CD4-positive, alpha-beta memory T cell (primary cell): ENCODE results near the gene FAM9C. TPM values are rescaled to one million over a fixed set of nuclear protein-coding genes. Genes with fewer than 3 reads are reported as not detected.
"Not testable (repeated sequence)": the region's sequence is repeated elsewhere in the genome, so short reads cannot be mapped to it uniquely, and the experiment has no call there.

Experiments
- CTCF ChIA-PET: fragments of 350-600 bp; sonication (Branson Sonifier 250); formaldehyde crosslinking; loops from one replicate; lab custom pipeline; 2021; ENCODE audit warnings: inconsistent platforms; ENCODE audit not compliant: partially characterized antibody; lab: Charles Lee
- POLR2A ChIA-PET: fragments of 350-600 bp; sonication (Branson Sonifier 250); formaldehyde crosslinking; loops from one replicate; lab custom pipeline; 2021; ENCODE audit not compliant: partially characterized antibody; lab: Charles Lee
- DNase-seq, 5 donors: peaks; one replicate each; pipeline versions ENCODE4 v3.0.0 to v3.0.0-alpha.2; 2020 to 2022; ENCODE audit warnings: mixed read lengths in 1 of 5
- H3K27ac ChIP-seq: one replicate; pipeline ENCODE4 v1.7.0; 2013; ENCODE audit warnings: low read depth, low read length
- H3K27me3 ChIP-seq: 2 replicates; pipeline ENCODE4 v1.7.0; 2013; ENCODE audit warnings: mild to moderate bottlenecking, low read length, moderate library complexity; ENCODE audit not compliant: insufficient read depth
- H3K36me3 ChIP-seq: 2 replicates; pipeline ENCODE4 v1.7.0; 2013; ENCODE audit warnings: mild to moderate bottlenecking, low read length, moderate library complexity; ENCODE audit not compliant: insufficient read depth
- H3K4me1 ChIP-seq: 2 replicates; pipeline ENCODE4 v1.7.0; 2013; ENCODE audit warnings: mild to moderate bottlenecking, low read length, moderate library complexity; ENCODE audit not compliant: insufficient read depth
- H3K4me3 ChIP-seq, 2 donors: one replicate each; pipeline ENCODE4 v1.7.0; 2013; ENCODE audit warnings: low read length in 2 of 2, mild to moderate bottlenecking in 1 of 2
- H3K9me3 ChIP-seq, 2 donors: one replicate each; pipeline ENCODE4 v1.7.0; 2013; ENCODE audit warnings: low read length in 2 of 2, control low read depth in 1 of 2; ENCODE audit not compliant: control insufficient read depth in 1 of 2
- H3K27ac Mint-ChIP-seq, 7 donors: one replicate each; pipeline ENCODE4 v1.8.0; 2020 to 2021; ENCODE audit warnings: mixed read lengths in 7 of 7, mild to moderate bottlenecking in 6 of 7, inconsistent platforms in 3 of 7, moderate library complexity in 3 of 7
- H3K27me3 Mint-ChIP-seq, 2 donors: one replicate each; pipeline ENCODE4 v1.8.0; 2020 to 2021; ENCODE audit warnings: mixed read lengths in 2 of 2
- H3K36me3 Mint-ChIP-seq, 2 donors: one replicate each; pipeline ENCODE4 v1.8.0; 2020 to 2021; ENCODE audit warnings: mixed read lengths in 2 of 2, inconsistent platforms in 1 of 2, mild to moderate bottlenecking in 1 of 2
- H3K4me1 Mint-ChIP-seq, 4 donors: one replicate each; pipeline ENCODE4 v1.8.0; 2020 to 2021; ENCODE audit warnings: mixed read lengths in 4 of 4, mild to moderate bottlenecking in 1 of 4
- H3K4me3 Mint-ChIP-seq, 8 donors: one replicate each; pipeline ENCODE4 v1.8.0; 2020 to 2021; ENCODE audit warnings: mixed read lengths in 8 of 8, mild to moderate bottlenecking in 7 of 8, moderate library complexity in 6 of 8, inconsistent platforms in 3 of 8
- H3K9me3 Mint-ChIP-seq, 8 donors: one replicate each; pipeline ENCODE4 v1.8.0; 2020 to 2021; ENCODE audit warnings: mixed read lengths in 8 of 8, mild to moderate bottlenecking in 5 of 8, inconsistent platforms in 3 of 8, moderate library complexity in 1 of 8
- intact Hi-C: fragments of 100-400 bp; cut with micrococcal nuclease; formaldehyde crosslinking; loops from one replicate; pipeline ENCODE4 v1.15.1; 2023
- polyA plus RNA-seq, 2 donors: library from polyadenylated mRNA; unstranded; fragments of 300-500 nt; fragmentation: Illumina TruSeq; gene quantifications; one replicate each; pipeline ENCODE4 v1.2.3, GENCODE V29; 2021
- total RNA-seq, 2 experiments: library from RNA; stranded (reverse); gene quantifications; one replicate each; pipeline ENCODE4 v1.2.3, GENCODE V29; 2021

Gene FAM9C
- total and polyA plus RNA-seq, 4 experiments from 2014 or later: 0.34 TPM; not detected in 3

- no peaks in the 10 kb centered on the region for H3K36me3 ChIP-seq
- H3K9me3 ChIP-seq: no peaks in the 10 kb centered on the region
- Mint-ChIP-seq H3K27ac (peak overlapping the region in 2 of 7 donors; percentile 39 to 44), H3K9me3 (peaks cover 0 to 31% (median 16%) of the 10 kb centered on the region in 8 donors), H3K27me3 (no peaks in the 10 kb centered on the region), H3K36me3 (peaks cover 4 to 10% of the 10 kb centered on the region in 2 donors), H3K4me1 (peaks cover 10 to 21% (median 13%) of the 10 kb centered on the region in 4 donors), H3K4me3 (peak overlapping the region in 1 of 8 donors; percentile 9)
- H3K4me1 ChIP-seq: peaks cover 12% of the 10 kb centered on the region
- H3K27ac ChIP-seq: no peak overlapping the region
- intact Hi-C loops: no loop called here
- no peak overlapping the region for H3K4me3 ChIP-seq
- ChIA-PET CTCF (interaction anchor here (0.7 kb wide), 1 partner anchor 123 kb away, joined by 3 read pairs; no protein-coding TSS in a partner anchor), POLR2A (interaction anchor here (1.6 kb wide), 1 partner anchor 23 kb away, joined by 4 read pairs; no protein-coding TSS in a partner anchor)
- H3K27me3 ChIP-seq: no peaks in the 10 kb centered on the region
- no peak for DNase-seq
These were observed 24.2 kb upstream of the FAM9C start for GRCh38 chrX:13068651-13069050.

- H3K27ac ChIP-seq: no peak overlapping the region
These were observed 23.4 kb upstream of the FAM9C start for GRCh38 chrX:13067773-13068172.

GRCh38 chrX:13066391-13066790 is 22.0 kb upstream of the FAM9C start:
- H3K27me3 Mint-ChIP-seq: no peaks in the 10 kb centered on the region
- peaks cover 9 to 18% of the 10 kb centered on the region in 2 donors for H3K36me3 Mint-ChIP-seq
- peak overlapping the region in 1 of 7 donors; percentile 35 for H3K27ac Mint-ChIP-seq
- ChIA-PET CTCF (no interaction called here), POLR2A (interaction anchor here (1.3 kb wide), 1 partner anchor 13 kb away, joined by 5 read pairs; no protein-coding TSS in a partner anchor)
- no peaks in the 10 kb centered on the region for H3K36me3 ChIP-seq
- peaks cover 10 to 27% (median 15%) of the 10 kb centered on the region in 4 donors for H3K4me1 Mint-ChIP-seq
- H3K27ac ChIP-seq: no peak overlapping the region
- no peaks in the 10 kb centered on the region for H3K9me3 ChIP-seq
- no peaks in the 10 kb centered on the region for H3K27me3 ChIP-seq
- DNase-seq: no peak
- no peak overlapping the region for H3K4me3 Mint-ChIP-seq
- peaks cover 0 to 41% (median 28%) of the 10 kb centered on the region in 8 donors for H3K9me3 Mint-ChIP-seq
- H3K4me3 ChIP-seq: no peak overlapping the region
- intact Hi-C loops: no loop called here
- H3K4me1 ChIP-seq: peaks cover 8% of the 10 kb centered on the region

More at GRCh38 chrX:13067773-13068172, 23.4 kb upstream of the FAM9C start:
- Mint-ChIP-seq H3K4me1 (peaks cover 10 to 23% (median 14%) of the 10 kb centered on the region in 4 donors), H3K27ac (peak overlapping the region in 1 of 7 donors; percentile 56), H3K27me3 (no peaks in the 10 kb centered on the region), H3K9me3 (peaks cover 0 to 36% (median 22%) of the 10 kb centered on the region in 8 donors), H3K4me3 (no peak overlapping the region), H3K36me3 (peaks cover 8 to 15% of the 10 kb centered on the region in 2 donors)
- ChIA-PET CTCF (no interaction called here), POLR2A (interaction anchor here (1.0 to 1.6 kb wide), 4 partner anchors 9 to 22 kb away, joined by 3 to 4 read pairs (median 4); no protein-coding TSS in a partner anchor)
- intact Hi-C loops: no loop called here
- DNase-seq: no peak
- Histone ChIP-seq H3K9me3 (no peaks in the 10 kb centered on the region), H3K27me3 (no peaks in the 10 kb centered on the region), H3K36me3 (no peaks in the 10 kb centered on the region), H3K4me1 (peaks cover 8% of the 10 kb centered on the region), H3K4me3 (no peak overlapping the region)

GRCh38 chrX:13064599-13065143 is 20.3 kb upstream of the FAM9C start:
- Mint-ChIP-seq H3K27me3 (no peaks in the 10 kb centered on the region), H3K9me3 (peaks cover 0 to 39% (median 32%) of the 10 kb centered on the region in 8 donors), H3K36me3 (peaks cover 13 to 23% of the 10 kb centered on the region in 2 donors), H3K27ac (no peak overlapping the region), H3K4me3 (no peak overlapping the region), H3K4me1 (peaks cover 22 to 45% (median 29%) of the 10 kb centered on the region in 4 donors)
- Histone ChIP-seq H3K9me3 (no peaks in the 10 kb centered on the region), H3K27ac (no peak overlapping the region), H3K27me3 (no peaks in the 10 kb centered on the region), H3K4me1 (peaks cover 21% of the 10 kb centered on the region), H3K4me3 (no peak overlapping the region), H3K36me3 (no peaks in the 10 kb centered on the region)
- DNase-seq: no peak
- CTCF ChIA-PET: interaction anchor here (1.3 kb wide), 1 partner anchor 13 kb away, joined by 3 read pairs; no protein-coding TSS in a partner anchor
- POLR2A ChIA-PET: interaction anchor here (1.3 to 4.3 kb wide), 5 partner anchors 13 to 88 kb away, joined by 3 to 27 read pairs (median 7); partner anchors contain the start of gene TMSB4X
- intact Hi-C loops: no loop called here

GRCh38 chrX:13063124-13063523 is 18.7 kb upstream of the FAM9C start:
- peaks cover 0 to 25% (median 19%) of the 10 kb centered on the region in 8 donors for H3K9me3 Mint-ChIP-seq
- H3K27me3 ChIP-seq, H3K36me3 ChIP-seq, H3K9me3 ChIP-seq, H3K4me3 Mint-ChIP-seq, H3K4me3 ChIP-seq, DNase-seq, H3K27me3 Mint-ChIP-seq, intact Hi-C loops, H3K27ac ChIP-seq: not testable (repeated sequence)
- peaks cover 9 to 17% of the 10 kb centered on the region in 2 donors for H3K36me3 Mint-ChIP-seq
- CTCF ChIA-PET: interaction anchor here (1.2 kb wide), 1 partner anchor 29 kb away, joined by 9 read pairs; no protein-coding TSS in a partner anchor
- H3K4me1 Mint-ChIP-seq: peaks cover 22 to 48% (median 32%) of the 10 kb centered on the region in 4 donors
- H3K4me1 ChIP-seq: peaks cover 25% of the 10 kb centered on the region
- POLR2A ChIA-PET: interaction anchor here (1.3 to 4.3 kb wide), 3 partner anchors 12 to 86 kb away, joined by 5 to 27 read pairs (median 8); partner anchors contain the start of gene TMSB4X
- H3K27ac Mint-ChIP-seq: peak overlapping the region in 3 of 7 donors; percentile 5 to 22 (median 19)

- H3K36me3 Mint-ChIP-seq: peaks cover 9 to 12% of the 10 kb centered on the region in 2 donors
- H3K27ac Mint-ChIP-seq, H3K9me3 ChIP-seq, DNase-seq, H3K4me3 Mint-ChIP-seq, intact Hi-C loops, H3K4me3 ChIP-seq, H3K27me3 Mint-ChIP-seq, CTCF ChIA-PET, H3K27me3 ChIP-seq, H3K36me3 ChIP-seq, H3K27ac ChIP-seq: not testable (repeated sequence)
- POLR2A ChIA-PET: interaction anchor here (0.8 to 4.3 kb wide), 2 partner anchors 11 to 86 kb away, joined by 3 to 27 read pairs; partner anchors contain the start of gene TMSB4X
- H3K9me3 Mint-ChIP-seq: peaks cover 0 to 25% (median 17%) of the 10 kb centered on the region in 8 donors
- peaks cover 24 to 53% (median 37%) of the 10 kb centered on the region in 4 donors for H3K4me1 Mint-ChIP-seq
- H3K4me1 ChIP-seq: peaks cover 25% of the 10 kb centered on the region
These were observed 17.9 kb upstream of the FAM9C start for GRCh38 chrX:13062331-13062730.

GRCh38 chrX:13061215-13061708 is 16.8 kb upstream of the FAM9C start:
- H3K9me3 Mint-ChIP-seq: peaks cover 0 to 25% (median 15%) of the 10 kb centered on the region in 8 donors
- H3K36me3 Mint-ChIP-seq: peaks cover 9 to 12% of the 10 kb centered on the region in 2 donors
- H3K4me3 Mint-ChIP-seq: peak overlapping the region in 2 of 8 donors; percentile 9 to 26
- POLR2A ChIA-PET: interaction anchor here (0.8 to 4.3 kb wide), 8 partner anchors 8 to 85 kb away, joined by 3 to 27 read pairs (median 6); partner anchors contain the start of gene TMSB4X
- peak overlapping the region in 3 of 7 donors; percentile 7 to 68 (median 16) for H3K27ac Mint-ChIP-seq
- intact Hi-C loops, H3K9me3 ChIP-seq, H3K27ac ChIP-seq, DNase-seq, H3K36me3 ChIP-seq, H3K27me3 ChIP-seq, H3K27me3 Mint-ChIP-seq, H3K4me3 ChIP-seq: not testable (repeated sequence)
- H3K4me1 Mint-ChIP-seq: peaks cover 19 to 49% (median 33%) of the 10 kb centered on the region in 4 donors
- peaks cover 25% of the 10 kb centered on the region for H3K4me1 ChIP-seq
- CTCF ChIA-PET: interaction anchor here (1.1 to 1.4 kb wide), 2 partner anchors 9 to 55 kb away, joined by 3 to 6 read pairs; no protein-coding TSS in a partner anchor
